Thyroid gland (tissue), 4 donors: ENCODE results near the gene WASHC4.

ENCODE experiments used
- CTCF ChIP-seq, 6 experiments: fragments of 200-600 bp in 3 of 6; fragments of 450-650 bp in 3 of 6; sonication (generic) in 3 of 6; IDR thresholded peaks; one replicate each; pipeline ENCODE4 v1.5.1; 2016 to 2019; ENCODE audit warnings: antibody characterized with exemption in 6 of 6, mild to moderate bottlenecking in 2 of 6, inconsistent platforms in 1 of 6, moderate library complexity in 1 of 6
- POLR2A ChIP-seq, 2 donors: fragments of 450-650 bp; IDR thresholded peaks; one replicate each; pipeline ENCODE4 v1.6.1; 2017; ENCODE audit warnings: antibody characterized with exemption in 2 of 2, mild to moderate bottlenecking in 2 of 2, moderate library complexity in 1 of 2

- TF ChIP-seq POLR2A (IDR thresholded peaks at IDR 0.05) (no peak), CTCF (IDR thresholded peaks at IDR 0.05) (no peak)
These were observed 98.0 kb downstream of the WASHC4 start for GRCh38 chr12:105205322-105206048.
